Right lobe of liver (tissue), 6 donors: Measurements from ENCODE around the gene EPS15. TPM values are rescaled to one million over a fixed set of nuclear protein-coding genes. Genes with fewer than 3 reads are reported as not detected.

ENCODE experiments used
- ATAC-seq, 4 donors: fragments of 200-7000 bp; cut with Tn5 transposase; one replicate each; pipeline ENCODE4 v1.9.1; 2020; ENCODE audit warnings: mild to moderate bottlenecking in 4 of 4, moderate library complexity in 4 of 4
- DNase-seq, 3 donors: peaks; one replicate each; pipeline ENCODE4 v3.0.0-alpha.2; 2020
- H3K27ac ChIP-seq, 3 donors: fragments of 200-600 bp; one replicate each; pipeline ENCODE4 v1.8.0; 2022
- H3K27me3 ChIP-seq, 2 donors: fragments of 200-600 bp; one replicate each; pipeline ENCODE4 v1.8.0; 2022
- H3K36me3 ChIP-seq, 4 donors: fragments of 200-600 bp; sonication (generic) in 1 of 4; one replicate each; pipeline versions ENCODE4 v1.5.1 to v1.8.0; 2017 to 2022; ENCODE audit warnings: control low read depth in 1 of 4
- H3K4me1 ChIP-seq, 4 donors: fragments of 200-600 bp; sonication (generic) in 1 of 4; one replicate each; pipeline versions ENCODE4 v1.5.1 to v1.8.0; 2017 to 2022; ENCODE audit warnings: control low read depth in 1 of 4
- H3K4me3 ChIP-seq, 3 donors: fragments of 200-600 bp; one replicate each; pipeline ENCODE4 v1.8.0; 2022
- H3K9me3 ChIP-seq, 4 donors: fragments of 200-600 bp; sonication (generic) in 1 of 4; one replicate each; pipeline versions ENCODE4 v1.5.1 to v1.8.0; 2017 to 2022; ENCODE audit warnings: control low read depth in 1 of 4
- CTCF ChIP-seq, 4 donors: fragments of 200-600 bp in 3 of 4; fragments of 450-650 bp in 1 of 4; IDR thresholded peaks; one replicate each; pipeline versions ENCODE4 v1.5.1 to v1.8.0; 2016 to 2022; ENCODE audit warnings: antibody characterized with exemption in 4 of 4, mild to moderate bottlenecking in 2 of 4
- POLR2A ChIP-seq: fragments of 450-650 bp; IDR thresholded peaks from one replicate; pipeline ENCODE4 v1.6.1; 2017; ENCODE audit warnings: antibody characterized with exemption, mild to moderate bottlenecking
- WGBS: methylation state at CpG from one replicate; pipeline ENCODE4 v1.1.6; 2018; ENCODE audit warnings: low coverage, low lambda C conversion rate; ENCODE audit not compliant: insufficient coverage; ENCODE audit errors: missing lambda C conversion rate; 5-methylcytosine and 5-hydroxymethylcytosine counted together
- intact Hi-C, 2 donors: fragments of 100-400 bp; cut with DNase I; formaldehyde crosslinking; loops; one replicate each; pipeline versions ENCODE4 v1.11.2 to v1.14.1; 2022
- total RNA-seq, 6 experiments: library from RNA; depleted of rRNA in 2 of 6; stranded (reverse); fragments of >200 nt in 2 of 6; fragmentation: NEBNext Ultra II Directional in 3 of 6; extraction: Animal tissue kit (Norgen Biotek cat#: 25700) in 3 of 6; gene quantifications; one replicate each; pipeline versions ENCODE4 v1.1.0 to v1.2.4, GENCODE V29; 2016 to 2023
- donor health status: DM: no; HTN: yes; CAD: no.
- donor health status: DM: no; HTN: no; CAD: no.
- donor health status: DM: no; HTN: no; CAD: no.
- donor health status: DM: no; HTN: yes; CAD: no.
- donor health status: DM: no; HTN: yes; CAD: no.

The EPS15 gene
- total RNA-seq, 6 experiments from 2014 or later = 23.2 to 30.9 (median 28.6) TPM

DNA sequence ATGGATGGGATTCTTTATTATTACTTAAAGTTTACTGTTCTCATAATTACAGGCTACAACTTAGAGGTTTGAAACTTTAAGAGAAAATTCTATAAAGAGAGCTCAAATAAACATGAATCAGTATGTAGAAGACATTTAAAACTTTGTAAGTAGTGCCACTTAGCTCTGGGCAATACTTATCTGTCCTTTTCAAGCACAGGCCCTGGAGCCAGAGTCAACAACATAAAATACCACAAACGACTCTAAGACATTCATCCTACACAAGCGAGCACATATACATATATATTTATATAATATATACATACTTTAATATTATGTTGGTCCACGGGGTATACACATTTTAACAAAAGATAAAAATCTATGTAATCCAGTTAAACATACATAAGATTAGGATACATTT is 164.7 kb downstream of the EPS15 start:
- TF ChIP-seq POLR2A (no peak), CTCF (IDR thresholded peaks at IDR 0.05) (no peak)
- Histone ChIP-seq H3K27ac (no peak overlapping the region), H3K36me3 (peaks cover 0 to 20% (median 3%) of the 10 kb centered on the region in 4 donors), H3K4me3 (no peak overlapping the region), H3K27me3 (no peaks in the 10 kb centered on the region), H3K4me1 (no peaks in the 10 kb centered on the region), H3K9me3 (no peaks in the 10 kb centered on the region)
- ATAC-seq (no peak), DNase-seq (no peak)
- 91% methylated on average over 3 of the region's 3 CpGs for WGBS
- intact Hi-C loops = no loop called here

DNA sequence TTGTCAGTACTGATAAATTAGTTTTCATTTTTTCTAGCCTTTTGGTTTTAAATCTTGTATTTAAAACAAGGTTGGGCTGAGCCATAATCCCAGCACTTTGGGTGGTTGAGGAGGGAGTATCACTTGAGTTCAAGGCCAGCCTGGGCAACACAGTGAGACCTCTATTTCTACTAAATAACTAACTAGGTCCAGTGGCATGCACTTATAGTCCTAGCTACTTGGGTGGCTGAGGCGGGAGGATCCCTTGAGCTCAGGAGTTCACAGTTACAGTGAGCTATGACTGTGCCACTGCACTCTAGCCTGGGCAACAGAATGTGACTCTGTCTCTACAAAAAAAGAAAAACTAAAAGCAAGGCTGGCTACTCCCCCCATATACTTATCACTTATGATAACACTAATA is 167.2 kb downstream of the EPS15 start:
- H3K4me3 ChIP-seq = no peak overlapping the region
- no CpG with 5 or more reads among the region's 1 CpG for WGBS
- DNase-seq = no peak
- H3K27me3 ChIP-seq = no peaks in the 10 kb centered on the region
- TF ChIP-seq CTCF (IDR thresholded peaks at IDR 0.05) (no peak), POLR2A (no peak)
- intact Hi-C loops = no loop called here
- H3K4me1 ChIP-seq = no peaks in the 10 kb centered on the region
- H3K36me3 ChIP-seq = peaks cover 0 to 20% (median 3%) of the 10 kb centered on the region in 4 donors
- H3K9me3 ChIP-seq = no peaks in the 10 kb centered on the region
- ATAC-seq = no peak
- H3K27ac ChIP-seq = no peak overlapping the region

GRCh38 chr1:51349862-51350261 is 169.2 kb downstream of the EPS15 start:
- WGBS = 92% methylated on average over 2 of the region's 3 CpGs
- no peak for DNase-seq
- no peaks in the 10 kb centered on the region for H3K9me3 ChIP-seq
- no peak for ATAC-seq
- H3K4me1 ChIP-seq = no peaks in the 10 kb centered on the region
- H3K27ac ChIP-seq = no peak overlapping the region
- H3K27me3 ChIP-seq = no peaks in the 10 kb centered on the region
- no peak overlapping the region for H3K4me3 ChIP-seq
- H3K36me3 ChIP-seq = peaks cover 0 to 6% (median 0%) of the 10 kb centered on the region in 4 donors
- intact Hi-C loops = no loop called here
- no peak for TF ChIP-seq POLR2A
- TF ChIP-seq CTCF (IDR thresholded peaks at IDR 0.05) = no peak

DNA sequence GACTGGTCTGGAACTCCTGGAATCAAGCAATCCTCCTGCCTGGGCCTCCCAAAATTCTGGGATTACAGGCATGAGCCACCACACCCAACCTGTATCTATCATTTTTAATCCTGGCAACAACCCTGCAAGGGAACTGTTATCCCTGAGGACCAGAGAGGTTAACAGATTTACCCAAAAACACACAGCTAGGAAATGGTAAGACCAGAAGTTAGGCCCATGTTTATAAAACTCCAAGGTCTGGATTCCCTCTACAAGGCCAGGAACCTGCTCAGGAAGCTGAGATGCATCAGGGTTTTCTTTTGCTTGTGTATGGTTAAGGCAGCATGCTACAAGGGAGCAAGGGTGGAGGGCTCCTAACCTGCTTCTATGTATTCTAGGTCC is 170.9 kb downstream of the EPS15 start:
- intact Hi-C loops = no loop called here
- peaks cover 0 to 4% (median 0%) of the 10 kb centered on the region in 4 donors for H3K4me1 ChIP-seq
- H3K9me3 ChIP-seq = no peaks in the 10 kb centered on the region

More for the DNA sequence above, 170.9 kb downstream of the EPS15 start:
- no peak for DNase-seq
- ATAC-seq = no peak
- TF ChIP-seq CTCF (IDR thresholded peaks at IDR 0.05) (no peak), POLR2A (no peak)
- no peaks in the 10 kb centered on the region for H3K36me3 ChIP-seq
- H3K27ac ChIP-seq = no peak overlapping the region
- H3K4me3 ChIP-seq = no peak overlapping the region
- no peaks in the 10 kb centered on the region for H3K27me3 ChIP-seq
